ENCODE results near the gene BPTF. TPM values are rescaled to one million over a fixed set of nuclear protein-coding genes. Genes with fewer than 3 reads are reported as not detected.
A peak's percentile ranks its signal among the peaks of the same experiment; 100 is the strongest.

BPTF gene
- total and polyA plus RNA-seq, 2 of the 13 experiments (the other 11 are each of a cell fraction or from before 2014, with no cell fraction given): 43.5 to 66.1 TPM

GRCh38 chr17:68016838-68017237 lies 191.5 kb downstream of the BPTF start:
- BruUV-seq (replicated peaks): no TSS peak
- in situ Hi-C loops (cut with HindIII; ENCODE audit: extremely low pct_ligation_motif_present, low pct_unique_long_range_greater_than_20kb): no loop called here
- 16% methylated on average over 2 of the region's 2 CpGs for WGBS (ENCODE audit: low lambda C conversion rate)

More at GRCh38 chr17:68016838-68017237, 191.5 kb downstream of the BPTF start:
- no peak for ATAC-seq
- H3K27ac ChIP-seq (ENCODE audit: extremely low read length, insufficient read depth, low read length): no peak overlapping the region
- H3K4me2 ChIP-seq (ENCODE audit: low read depth, low read length): peak overlapping the region; percentile 73; the same call in 1 of the 2 replicates
- no peaks in the 10 kb centered on the region for H3K79me2 ChIP-seq (ENCODE audit: insufficient read depth, low read length)
- no peaks in the 10 kb centered on the region for H4K20me1 ChIP-seq (ENCODE audit: insufficient read depth, low read length)
- peaks cover 54% of the 10 kb centered on the region for H3K4me1 ChIP-seq (ENCODE audit: insufficient read depth, low read length)
- TF ChIP-seq ZIK1 (CRISPR knock-in tag; IDR thresholded peaks at IDR 0.05; ENCODE audit: borderline replicate concordance, low read depth) (no peak), CREM (IDR thresholded peaks at IDR 0.05) (peak; percentile 42; the same call in 1 of the 2 replicates), CREM (CRISPR knock-in tag; IDR thresholded peaks at IDR 0.05) (no peak), ATF7 (IDR thresholded peaks at IDR 0.05) (peak; percentile 62; the same call in 1 of the 2 replicates), ATF7 (CRISPR knock-in tag; IDR thresholded peaks at IDR 0.05) (no peak), HMGXB4 (CRISPR knock-in tag; IDR thresholded peaks at IDR 0.05; ENCODE audit: borderline replicate concordance in 1 of 2, low read depth in 1 of 2) (no peak), PPARG (CRISPR knock-in tag; conservative IDR thresholded peaks at IDR 0.05) (0 out of 2 replicates have a peak, but pooled peaks have one; percentile 35), PAXIP1 (CRISPR knock-in tag; conservative IDR thresholded peaks at IDR 0.05) (0 out of 2 replicates have a peak, but pooled peaks have one; percentile 35), ZSCAN29 (CRISPR knock-in tag; conservative IDR thresholded peaks at IDR 0.05) (0 out of 2 replicates have a peak, but pooled peaks have one; percentile 45), FOXA1 (IDR thresholded peaks at IDR 0.05) (no peak), FOXA1 (CRISPR knock-in tag; IDR thresholded peaks at IDR 0.05) (0 out of 2 replicates have a peak, but pooled peaks have one; percentile 8), ZNF260 (CRISPR knock-in tag; IDR thresholded peaks at IDR 0.05; ENCODE audit: borderline replicate concordance, low read depth) (no peak), CREB1 (IDR thresholded peaks at IDR 0.05) (peak; percentile 67; the same call in 1 of the 2 replicates), CREB1 (CRISPR knock-in tag; IDR thresholded peaks at IDR 0.05) (no peak)
- TF ChIP-seq, protein P1, sequence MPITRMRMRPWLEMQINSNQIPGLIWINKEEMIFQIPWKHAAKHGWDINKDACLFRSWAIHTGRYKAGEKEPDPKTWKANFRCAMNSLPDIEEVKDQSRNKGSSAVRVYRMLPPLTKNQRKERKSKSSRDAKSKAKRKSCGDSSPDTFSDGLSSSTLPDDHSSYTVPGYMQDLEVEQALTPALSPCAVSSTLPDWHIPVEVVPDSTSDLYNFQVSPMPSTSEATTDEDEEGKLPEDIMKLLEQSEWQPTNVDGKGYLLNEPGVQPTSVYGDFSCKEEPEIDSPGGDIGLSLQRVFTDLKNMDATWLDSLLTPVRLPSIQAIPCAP (CRISPR knock-in tag; IDR thresholded peaks at IDR 0.05; ENCODE audit: low read depth): no peak
- no peak for DNase-seq (ENCODE audit: low spot score)
- ChIA-PET POLR2A (no interaction called here), CTCF (ENCODE audit: low intra/inter-chr PET ratio, low total read pairs) (no interaction called here)
- peaks cover 0 to 5% of the 10 kb centered on the region in 2 experiments; a peak in 1 of 5 replicates for H3K27me3 ChIP-seq (ENCODE audit: control insufficient read depth in 1 of 2, insufficient read depth in 2 of 2, low read length in 2 of 2)
- intact Hi-C loops (cut with micrococcal nuclease; ENCODE audit: unreplicated experiment): no loop called here
- H2AFZ ChIP-seq (ENCODE audit: low read length): no peak overlapping the region
- peak overlapping the region in 1 of 3 experiments; percentile 57; a peak in 1 of 6 replicates for H3K4me3 ChIP-seq (replicated peaks in 1 of 3; ENCODE audit: insufficient read depth in 1 of 3, low read depth in 2 of 3, low read length in 3 of 3)
- H3K9me3 ChIP-seq (ENCODE audit: low read length): no peaks in the 10 kb centered on the region
- no peak overlapping the region for H3K9ac ChIP-seq (ENCODE audit: insufficient read depth, low read depth, low read length)
- no peak for FAIRE-seq
- H3K36me3 ChIP-seq (replicated peaks in 1 of 2; ENCODE audit: control insufficient read depth in 1 of 2, insufficient read depth in 2 of 2, low read length in 2 of 2): no peaks in the 10 kb centered on the region

Measured in HepG2 (cell line).